Activated CD4-positive, CD25-positive, alpha-beta regulatory T cell treated with anti-CD3 and anti-CD28 coated beads, Interleukin-2, amount 50 U/mL, for 72 hours (primary cell): ENCODE data around the gene NOL4L.

Source experiments
- DNase-seq: peaks from one replicate; pipeline ENCODE4 v3.0.0; 2021

NOL4L gene

DNA sequence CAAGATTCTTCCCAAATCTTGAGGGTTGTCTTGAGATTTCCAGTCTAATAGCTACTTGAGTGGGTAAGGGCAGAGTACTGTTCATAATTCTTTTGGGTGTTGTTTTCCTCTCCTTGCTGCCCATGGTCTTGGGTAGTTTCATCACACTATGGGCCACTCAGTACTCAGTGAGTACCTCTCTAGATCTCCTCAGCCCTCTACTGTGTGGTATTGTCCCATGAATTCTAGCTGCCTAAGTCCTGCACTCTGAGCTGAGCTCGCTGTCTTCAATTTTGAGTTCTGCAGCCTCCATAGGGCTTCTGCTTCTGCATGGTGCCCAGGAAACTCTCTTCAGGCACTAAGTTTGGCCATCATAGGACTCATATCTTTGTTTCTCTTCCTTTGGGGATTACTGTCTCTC lies 184.7 kb downstream of the NOL4L start:
- no peak for DNase-seq

DNA sequence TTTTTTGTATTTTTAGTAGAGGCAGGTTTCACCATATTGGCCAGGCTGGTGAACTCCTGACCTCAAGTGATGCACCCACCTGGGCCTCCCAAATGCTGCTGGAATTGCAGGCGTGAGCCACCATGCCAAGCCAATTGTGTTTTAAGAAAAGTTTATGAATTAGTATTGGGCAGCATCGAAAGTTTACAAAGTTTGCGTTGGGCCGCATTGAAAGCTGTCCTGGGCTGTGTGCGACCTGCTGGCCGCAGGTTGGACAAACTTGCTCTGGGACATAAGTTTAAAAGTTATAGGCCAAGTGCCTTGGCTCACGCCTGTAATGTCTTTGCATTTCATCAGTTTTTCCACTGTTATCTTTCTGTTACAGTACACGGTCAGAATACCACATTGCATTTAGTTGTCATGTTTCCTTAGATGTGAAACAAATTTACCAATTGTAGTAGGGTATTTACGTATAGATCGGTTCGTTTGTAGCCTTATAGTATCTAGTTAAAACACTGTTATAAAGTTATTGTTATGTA lies 187.5 kb downstream of the NOL4L start:
- no peak for DNase-seq

DNA sequence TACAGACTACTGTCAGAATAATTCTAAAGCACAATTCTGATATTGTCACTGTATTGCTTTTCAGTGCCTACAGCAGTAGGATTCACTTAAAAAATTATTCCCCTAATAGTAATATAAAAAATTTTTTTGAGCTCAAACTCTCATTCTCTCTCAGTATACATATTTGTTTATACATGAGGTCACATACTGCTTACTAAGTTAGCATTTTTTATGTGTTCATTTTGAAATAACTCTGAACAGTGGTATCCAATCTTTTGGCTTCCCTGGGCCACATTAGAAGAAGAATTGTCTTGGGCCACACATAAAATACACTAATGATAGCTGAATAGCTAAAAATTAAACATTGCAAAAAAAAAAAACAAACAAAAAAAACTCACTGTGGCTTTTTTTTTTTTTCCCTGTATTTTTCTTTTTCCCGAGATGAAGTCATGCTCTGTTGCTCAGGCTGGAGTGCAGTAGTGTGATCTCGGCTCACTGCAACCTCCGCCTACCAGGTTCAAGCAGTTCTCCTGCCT lies 188.4 kb downstream of the NOL4L start:
- DNase-seq, result no peak

DNA sequence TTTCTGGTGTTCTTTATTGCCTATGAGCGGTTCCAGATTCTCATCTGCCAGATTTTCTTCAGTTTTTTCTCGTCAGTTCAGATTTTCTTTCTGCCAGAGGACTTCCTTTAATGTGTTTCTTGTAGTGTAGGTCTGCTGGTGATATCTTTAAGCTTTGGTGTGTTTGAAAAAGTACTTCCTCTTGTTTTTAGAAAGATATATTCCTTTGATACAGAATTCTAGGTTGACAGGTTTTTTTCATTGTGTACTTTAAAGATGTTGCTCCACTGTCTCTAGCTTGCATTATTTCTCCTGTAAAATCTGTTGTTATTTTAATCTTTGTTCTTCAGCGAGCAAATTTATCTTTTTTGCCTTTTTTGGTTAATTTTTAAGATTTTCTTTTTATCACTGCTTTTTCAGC lies 190.1 kb downstream of the NOL4L start:
- no peak for DNase-seq
